Activated CD4-positive, alpha-beta T cell treated with anti-CD3 and anti-CD28 coated beads, Interleukin-2, Interleukin-6, amounts not matched to agents 100 ng/mL and 50 ng/mL, durations not matched to agents 16 hours and 8 hours (primary cell): ENCODE results near the gene PRKCSH.
A peak's percentile ranks its signal among the peaks of the same experiment; 100 is the strongest.
"Not testable (repeated sequence)": the region's sequence is repeated elsewhere in the genome, so short reads cannot be mapped to it uniquely, and the experiment has no call there.

ENCODE experiments used
- DNase-seq: peaks from one replicate; pipeline ENCODE4 v3.0.0-alpha.2; 2020

PRKCSH gene

DNA sequence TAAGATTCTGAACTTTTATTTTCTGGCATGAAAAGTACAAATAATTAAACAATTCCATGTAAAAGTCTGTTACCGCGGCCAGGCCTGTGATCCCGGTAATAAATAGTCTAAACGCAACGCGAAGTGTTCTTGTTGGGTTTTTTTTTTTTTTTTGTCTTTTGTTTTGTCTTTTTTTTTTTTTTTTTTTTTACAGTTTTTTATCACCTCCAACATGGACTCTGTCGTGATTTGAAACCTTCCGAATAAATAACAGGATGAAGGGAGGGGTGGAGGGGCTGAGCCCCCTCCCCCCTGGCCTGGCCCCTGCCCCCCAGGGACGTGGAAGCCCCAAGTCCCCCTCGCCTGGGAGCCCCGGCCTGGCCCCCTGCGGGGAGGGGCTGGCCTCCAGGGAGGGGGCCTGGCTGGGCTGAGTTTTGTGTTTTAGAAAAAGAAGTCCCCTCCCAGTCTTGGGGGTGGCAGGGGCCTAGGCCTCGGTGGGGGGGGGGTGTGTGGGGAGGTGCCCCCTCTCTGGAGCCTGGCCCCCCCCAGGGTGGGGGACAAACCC lies 16.0 kb downstream of the PRKCSH start:
- DNase-seq: no peak

DNA sequence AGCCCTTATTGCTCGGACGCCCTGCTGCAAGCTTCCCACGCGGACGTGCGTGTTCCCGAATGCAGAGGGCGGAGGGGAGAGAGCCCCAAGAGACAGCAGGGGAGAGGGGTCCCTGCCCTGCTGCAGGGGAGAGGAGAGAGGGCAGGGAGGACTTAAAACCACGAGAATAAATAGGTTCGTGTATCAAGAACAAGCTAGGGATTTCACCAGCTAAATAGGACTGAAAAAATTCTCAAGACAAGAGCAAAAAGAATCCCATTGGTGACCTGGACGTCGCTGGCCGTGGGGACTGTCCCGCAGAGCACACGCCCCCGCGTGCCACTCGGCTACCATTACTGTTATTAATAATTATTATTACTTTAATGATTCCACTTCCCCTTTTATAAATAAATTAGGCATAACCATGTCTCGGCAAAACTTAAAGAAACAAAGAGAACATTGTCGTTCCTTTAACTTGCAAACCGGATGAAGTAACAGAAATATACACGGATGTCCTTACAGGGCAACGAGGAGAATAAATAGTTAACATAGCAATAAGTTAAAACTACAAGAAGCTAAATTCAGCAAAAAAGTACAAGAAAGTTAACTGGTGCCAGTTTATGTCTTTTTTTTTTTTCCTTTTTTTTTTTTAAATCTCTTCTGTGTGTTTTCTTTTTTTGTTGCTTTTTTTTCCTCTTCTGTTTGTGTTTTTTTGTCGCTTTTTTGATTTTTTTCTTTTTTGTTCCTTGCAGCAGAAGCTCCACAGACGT lies 16.6 kb downstream of the PRKCSH start:
- no peak for DNase-seq

DNA sequence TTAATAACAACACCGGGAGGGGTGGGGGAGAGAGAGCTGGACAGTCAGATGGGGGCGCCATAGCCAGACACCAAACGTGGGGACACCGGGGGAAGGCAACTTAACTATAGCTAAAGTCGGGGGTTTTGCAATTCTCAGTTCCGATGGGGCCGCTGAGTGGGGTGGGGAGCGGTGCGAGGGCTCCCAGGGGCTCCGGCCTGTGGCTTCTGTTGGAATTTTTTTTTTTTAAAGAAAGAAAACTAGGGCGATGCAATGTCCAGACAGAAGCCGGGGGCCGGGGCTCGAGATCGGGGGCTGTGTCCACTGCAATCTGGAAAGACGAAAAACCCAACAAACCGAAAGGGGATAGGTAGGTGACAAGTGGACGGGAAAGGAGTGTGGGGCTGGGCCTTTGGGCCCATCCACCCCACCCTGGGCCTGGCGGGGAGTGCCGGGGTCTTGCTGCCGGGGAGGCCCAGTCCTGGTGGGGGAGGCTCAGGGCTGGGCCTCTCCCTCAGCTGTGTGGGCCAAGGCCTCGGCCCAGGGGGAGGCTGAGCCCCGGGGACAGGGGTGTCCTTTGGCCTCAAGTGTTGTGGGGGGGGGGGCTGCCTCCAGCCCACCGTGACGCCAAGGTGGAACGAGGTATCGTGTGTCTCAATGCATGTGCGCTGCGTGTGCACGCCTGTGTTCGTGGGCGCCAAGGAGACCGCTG lies 17.3 kb downstream of the PRKCSH start:
- no peak for DNase-seq

DNA sequence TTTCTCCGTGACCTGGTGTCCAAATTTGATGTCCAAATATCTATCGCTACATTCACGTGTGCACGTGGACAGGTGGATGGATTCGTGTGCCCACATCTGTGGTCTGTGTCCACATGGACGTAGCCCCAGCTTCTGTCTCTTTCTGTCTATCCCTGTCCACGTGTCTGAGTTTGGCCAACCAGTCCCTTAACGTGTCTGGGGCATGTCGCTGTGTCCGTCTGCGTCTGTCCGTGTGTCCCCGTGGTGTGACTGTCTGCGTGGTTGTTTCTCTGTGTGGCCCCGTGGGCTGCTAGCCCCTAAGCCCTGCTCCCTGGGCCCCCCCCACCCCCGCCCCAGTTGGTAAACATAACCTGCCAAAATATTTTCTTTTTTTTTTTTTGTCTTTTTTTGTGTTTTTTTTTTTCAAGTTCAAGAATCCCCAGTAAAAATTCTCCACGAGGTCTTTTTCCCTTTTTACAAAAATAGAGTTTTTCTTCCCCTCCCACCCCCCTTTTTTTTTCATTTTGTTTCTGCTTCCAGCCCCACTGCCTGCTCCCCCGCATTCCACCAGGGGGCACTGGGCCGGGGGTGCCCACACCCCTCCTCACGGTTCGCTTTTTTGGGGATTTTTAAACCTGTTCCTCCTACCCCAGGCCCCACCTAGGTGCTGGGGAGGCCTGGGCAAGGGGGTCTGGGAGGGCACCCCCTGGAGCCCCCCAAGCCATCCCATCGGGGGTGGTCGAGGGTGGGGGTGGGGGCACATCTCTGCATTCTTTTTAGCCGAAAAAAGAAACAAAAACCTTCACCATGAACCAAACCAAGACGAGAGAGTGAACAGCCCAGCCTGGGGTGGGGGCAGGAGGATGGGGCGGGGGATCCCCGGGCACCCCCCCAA lies 18.3 kb downstream of the PRKCSH start:
- DNase-seq: peak; percentile 25

DNA sequence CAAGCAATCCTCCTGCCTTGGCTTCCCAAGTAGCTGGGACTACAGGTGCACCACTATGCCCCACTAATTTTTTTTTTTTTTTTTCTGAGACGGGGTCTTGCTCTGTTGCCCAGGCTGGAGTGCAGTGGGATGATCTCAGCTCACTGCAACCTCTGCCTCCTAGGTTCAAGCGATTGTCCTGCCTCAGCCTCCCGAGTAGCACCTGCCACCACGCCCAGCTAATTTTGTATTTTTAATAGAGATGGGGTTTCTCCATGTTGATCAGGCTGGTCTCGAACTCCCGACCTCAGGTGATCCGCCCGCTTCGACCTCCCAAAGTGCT lies 19.8 kb downstream of the PRKCSH start:
- not testable (repeated sequence) for DNase-seq

DNA sequence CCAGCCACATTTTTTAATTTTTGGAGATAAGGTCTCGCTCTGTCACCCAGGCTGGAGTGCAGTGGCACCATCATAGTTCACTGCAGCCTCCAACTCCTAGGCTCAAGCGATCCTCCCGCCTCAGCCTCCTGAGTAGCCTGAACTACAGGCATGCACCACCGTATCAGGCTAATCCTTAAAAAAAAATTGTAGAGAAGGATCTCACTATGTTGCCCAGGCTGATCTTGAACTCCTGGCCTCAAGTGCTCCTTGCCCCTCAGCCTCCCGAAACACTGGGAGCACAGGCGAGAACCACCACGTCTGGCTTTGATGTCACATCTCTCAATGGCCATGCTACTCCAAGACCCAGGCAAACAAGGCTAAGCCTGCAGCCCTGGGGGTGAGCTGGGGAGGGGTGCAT lies 21.2 kb downstream of the PRKCSH start:
- no peak for DNase-seq

DNA sequence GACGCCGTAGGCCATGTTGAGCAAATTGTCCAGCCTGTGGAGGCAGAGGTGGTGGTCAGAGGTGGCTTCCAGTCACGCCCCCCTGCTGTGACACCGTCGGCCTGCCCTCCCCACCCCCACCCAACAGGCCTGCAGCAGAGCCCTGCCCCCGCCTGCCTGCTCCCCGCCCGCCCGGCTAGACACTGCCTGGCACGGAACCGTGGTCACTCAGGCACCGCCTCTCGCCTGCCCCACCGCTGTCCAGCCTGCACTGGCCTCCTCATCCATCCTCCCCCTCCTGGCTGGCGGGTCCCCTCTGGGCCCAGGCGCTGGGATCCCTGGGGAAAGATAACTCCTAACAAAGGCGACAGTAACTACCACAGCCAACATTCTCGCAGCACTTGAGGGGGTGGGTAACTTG lies 21.7 kb downstream of the PRKCSH start:
- no peak for DNase-seq

DNA sequence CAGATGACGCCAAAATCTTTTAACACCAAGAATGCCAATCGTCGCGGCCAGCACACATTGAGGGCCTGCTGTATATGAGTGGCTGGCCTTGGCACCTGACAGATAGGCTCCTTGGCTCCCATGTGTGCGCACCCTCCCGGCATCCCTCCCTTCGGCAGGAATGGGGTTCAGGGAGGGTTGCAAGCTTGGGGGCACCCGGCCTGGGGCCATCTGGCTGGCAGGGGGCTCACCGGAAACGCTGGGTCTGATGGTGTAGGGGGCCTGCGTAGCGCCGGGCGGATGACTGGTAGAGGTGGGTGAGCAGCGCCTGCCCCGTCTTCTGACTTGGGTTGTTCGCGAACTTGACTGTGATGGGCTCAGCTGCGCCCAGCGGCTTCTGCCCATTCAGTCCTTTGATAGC lies 22.4 kb downstream of the PRKCSH start:
- no peak for DNase-seq

DNA sequence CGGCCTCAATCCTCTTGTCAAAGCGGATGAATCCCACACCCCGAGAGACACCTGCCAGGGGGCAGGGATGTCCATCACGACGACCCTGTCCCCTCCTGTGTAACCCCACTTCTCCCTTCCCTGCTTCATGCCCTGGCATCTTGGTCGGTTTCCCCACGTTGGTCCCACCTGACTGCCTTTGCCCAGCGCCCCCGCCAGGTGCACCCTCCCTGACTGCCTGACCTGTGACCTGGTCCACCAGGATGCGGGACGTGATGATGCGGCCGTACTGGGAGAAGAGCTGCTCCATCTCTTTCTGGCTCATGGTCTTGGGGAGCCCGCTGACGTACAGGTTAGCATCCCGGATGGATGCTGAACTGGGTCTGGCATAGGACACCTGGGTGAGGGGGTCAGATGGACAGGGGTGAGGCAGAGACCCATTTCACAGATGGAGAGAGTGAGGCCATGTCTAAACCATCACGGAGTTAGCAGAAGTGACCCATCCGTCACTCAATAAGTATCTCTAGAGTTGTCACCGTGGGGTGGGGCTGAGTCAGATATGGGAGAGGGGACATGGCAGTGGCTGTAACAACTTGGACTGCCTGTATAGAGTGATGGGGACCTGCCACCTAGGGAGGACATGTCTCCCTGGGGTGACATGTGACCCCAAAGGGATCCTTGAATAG lies 22.9 kb downstream of the PRKCSH start:
- no peak for DNase-seq

DNA sequence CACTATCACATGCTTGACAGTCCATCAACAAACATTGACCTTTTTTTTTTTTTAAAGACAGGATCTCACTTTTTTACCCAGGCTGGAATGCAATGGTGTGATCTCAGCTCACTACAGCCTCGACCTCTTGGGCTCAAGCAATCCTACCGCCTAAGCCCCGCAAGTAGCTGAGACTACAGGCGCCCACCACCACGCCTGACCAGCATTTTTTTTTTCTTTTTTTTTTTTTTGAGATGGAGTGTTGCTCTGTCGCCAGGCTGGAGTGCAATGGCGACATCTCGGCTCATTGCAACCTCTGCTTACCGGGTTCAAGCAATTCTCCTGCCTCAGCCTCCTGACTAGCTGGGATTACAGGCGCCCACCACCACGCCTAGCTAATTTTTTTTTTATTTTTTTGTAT lies 23.5 kb downstream of the PRKCSH start:
- DNase-seq: not testable (repeated sequence)

DNA sequence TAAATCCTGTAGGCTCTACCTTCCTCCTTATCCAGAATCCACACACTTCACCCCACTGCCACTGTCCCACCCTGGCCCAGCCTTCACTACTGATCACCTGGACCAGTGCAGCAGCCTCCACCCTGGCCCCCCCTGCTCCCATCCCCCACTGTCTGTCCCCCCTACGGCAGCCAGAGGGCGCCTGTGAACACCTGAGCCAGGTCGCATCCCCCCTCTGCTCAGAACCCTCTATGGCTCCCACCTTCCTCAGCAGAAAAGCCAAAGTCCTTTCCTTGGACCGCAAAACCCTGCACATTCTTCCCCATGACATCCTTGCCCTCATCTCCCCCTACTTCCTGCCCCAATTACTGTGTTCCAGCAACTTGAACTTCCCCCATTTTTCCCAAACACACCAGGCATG lies 24.8 kb downstream of the PRKCSH start:
- DNase-seq: no peak

DNA sequence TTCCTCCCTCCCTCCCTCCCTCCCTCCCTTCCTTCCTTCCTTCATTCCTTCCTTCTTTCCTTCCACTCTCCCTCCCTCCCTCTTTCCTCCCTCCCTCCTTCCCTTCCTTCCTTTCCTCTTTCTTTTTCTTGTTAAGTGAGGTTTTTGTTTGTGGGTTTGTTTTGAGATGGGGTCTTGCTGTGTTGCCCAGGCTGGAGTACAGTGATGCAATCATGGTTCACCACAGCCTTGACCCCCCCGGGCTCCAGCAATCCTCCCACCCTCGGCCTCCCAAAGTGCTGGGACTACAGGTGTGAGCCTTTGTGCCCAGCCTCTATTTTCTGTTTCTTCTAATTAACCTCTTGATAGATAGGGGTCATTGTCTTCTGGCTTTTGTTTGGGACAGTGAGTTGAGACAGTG lies 26.0 kb downstream of the PRKCSH start:
- no peak for DNase-seq

DNA sequence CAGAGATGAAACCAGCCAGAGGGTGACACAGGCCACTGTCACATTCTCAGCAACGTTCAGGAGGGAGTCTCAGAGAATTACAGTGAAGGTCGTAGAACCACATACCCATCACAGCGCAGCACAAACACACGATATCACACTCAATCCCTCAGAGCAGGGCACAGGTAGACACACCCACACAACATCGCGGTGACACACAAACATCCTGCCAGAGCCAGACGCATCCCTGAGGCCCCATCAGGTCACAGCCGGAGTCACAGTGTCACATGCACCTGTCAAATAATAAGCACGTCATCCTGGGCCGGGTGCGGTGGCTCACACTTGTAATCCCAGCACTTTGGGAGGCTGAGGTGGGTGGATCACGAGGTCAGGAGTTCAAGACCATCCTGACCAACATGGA lies 28.0 kb downstream of the PRKCSH start:
- DNase-seq: no peak

DNA sequence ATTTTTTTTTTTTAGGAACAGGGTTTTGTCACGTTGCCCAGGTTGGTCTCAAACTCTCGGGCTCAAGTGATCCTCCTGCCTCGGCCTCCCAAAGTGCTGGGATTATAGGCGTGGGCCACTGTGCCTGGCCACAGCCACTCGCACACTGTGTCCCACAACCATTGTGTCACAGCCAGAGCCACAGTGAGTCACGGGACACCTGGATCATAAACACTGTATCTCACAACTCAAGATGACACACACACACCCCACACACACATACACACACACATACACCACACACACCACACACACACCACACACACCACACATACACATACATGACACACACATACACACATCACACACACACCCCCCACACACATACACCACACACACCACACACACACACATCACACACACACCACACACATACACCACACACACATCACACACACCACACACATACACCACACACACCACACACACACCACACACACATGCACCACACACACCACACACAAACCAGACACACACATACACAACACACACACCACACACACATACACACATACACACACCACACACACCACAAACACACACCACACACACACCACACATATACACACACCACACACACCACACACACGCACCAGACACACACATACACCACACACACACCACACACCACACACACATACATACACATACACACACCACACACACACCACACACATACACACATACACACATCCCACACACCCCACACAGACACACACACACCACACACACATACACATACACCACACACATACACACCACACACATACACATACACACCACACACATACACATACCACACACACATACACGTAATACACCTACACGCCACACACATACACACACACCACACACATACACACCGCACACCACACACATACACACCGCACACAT lies 29.2 kb downstream of the PRKCSH start:
- DNase-seq: no peak

DNA sequence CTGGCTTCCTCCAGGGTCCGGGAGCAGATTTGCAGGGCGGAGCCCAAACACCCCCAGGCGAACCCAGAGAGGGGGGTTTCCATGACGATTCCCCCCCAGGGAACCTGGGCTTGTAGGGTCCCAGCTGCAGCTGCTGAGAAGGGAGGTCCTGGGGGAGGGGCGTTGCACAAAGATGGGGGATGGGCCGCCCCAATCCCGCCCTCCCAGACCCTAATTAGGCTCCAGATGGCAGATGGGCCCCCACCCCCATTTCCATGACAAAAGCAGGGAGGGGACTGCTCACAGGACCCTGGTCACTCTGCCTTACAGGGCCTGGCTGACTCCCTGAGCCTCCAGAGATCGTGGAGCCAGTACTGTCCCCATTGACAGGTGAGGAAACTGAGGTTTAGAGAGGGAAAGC lies 30.2 kb downstream of the PRKCSH start:
- no peak for DNase-seq

DNA sequence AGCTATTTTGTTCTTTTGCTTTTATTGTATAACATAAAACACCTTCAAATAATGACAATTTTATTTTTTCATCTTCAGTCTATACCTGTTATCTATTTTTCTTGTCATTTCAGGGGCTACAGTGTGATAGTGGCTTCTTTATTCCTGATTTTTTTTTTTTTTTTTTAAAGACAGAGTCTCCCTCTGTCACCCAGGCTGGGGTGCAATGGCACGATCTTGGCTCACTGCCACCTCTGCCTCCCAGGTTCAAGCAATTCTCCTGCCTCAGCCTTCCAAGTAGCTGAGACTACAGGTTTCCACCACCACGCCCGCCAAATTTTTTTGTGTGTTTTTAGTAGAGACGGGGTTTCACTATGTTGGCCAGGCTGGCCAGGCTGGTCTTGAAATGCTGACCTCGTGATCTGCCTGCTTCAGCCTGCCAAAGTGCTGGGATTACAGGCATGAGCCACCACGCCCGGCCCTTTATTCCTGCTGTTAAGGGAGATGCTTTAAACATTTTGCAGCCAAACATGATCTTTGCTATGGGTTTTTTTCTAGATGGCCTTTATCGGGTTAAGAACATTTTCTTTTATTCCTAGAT lies 32.9 kb downstream of the PRKCSH start:
- DNase-seq: not testable (repeated sequence)

DNA sequence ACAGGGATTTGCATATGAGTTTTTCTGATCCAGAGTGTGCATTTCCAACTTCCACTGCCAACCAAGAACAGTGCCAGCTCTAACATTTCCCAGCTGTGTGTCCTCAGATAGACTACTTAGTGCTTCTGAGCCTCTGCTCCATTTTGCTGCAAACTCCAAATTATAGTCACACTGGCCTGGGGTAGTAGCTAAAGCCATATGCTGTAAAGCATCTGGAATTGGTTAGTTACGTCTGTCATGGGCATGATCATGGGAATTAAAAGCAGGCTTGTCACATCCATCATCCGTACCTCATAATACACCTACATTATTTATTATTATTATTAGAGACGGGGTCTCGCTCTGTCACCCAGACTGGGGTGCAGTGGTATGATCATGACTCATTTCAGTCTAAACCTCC lies 38.3 kb downstream of the PRKCSH start:
- no peak for DNase-seq

DNA sequence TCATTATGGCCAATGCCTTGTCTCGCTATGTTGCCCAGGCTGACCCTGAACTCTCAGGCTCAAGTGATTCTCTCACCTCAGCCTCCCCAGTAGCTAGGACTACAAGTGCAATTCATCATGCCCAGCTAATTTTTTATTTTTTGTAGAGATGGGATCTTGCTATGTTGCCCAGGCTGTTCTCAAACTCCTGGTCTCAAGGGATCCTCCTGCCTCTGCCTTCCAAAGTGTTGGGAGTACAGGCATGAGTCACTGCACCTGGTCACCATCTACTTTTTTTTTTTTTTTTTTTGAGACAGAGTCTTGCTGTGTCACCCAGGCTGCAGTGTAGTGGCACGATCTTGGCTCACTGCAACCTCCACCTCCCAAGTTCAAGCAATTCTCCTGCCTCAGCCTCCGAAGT lies 39.9 kb downstream of the PRKCSH start:
- DNase-seq: not testable (repeated sequence)

DNA sequence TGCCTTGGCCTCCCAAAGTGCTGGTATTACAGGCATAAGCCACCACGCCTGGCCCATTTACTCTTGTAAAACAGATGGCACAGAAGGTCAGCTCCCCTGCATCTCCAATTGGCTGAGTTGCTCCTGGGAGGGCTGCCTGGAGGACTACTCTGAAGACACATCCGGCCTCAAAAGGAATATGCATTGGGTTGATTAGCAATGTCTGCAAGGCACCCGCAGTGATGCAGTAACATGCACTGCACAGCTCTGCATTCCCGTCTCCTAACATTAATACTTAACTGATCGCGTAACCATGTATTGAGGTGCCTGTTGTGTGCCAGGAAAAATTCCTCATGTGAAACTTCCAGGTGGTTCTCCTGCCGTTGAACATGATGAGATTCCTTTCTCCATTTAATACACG lies 40.4 kb downstream of the PRKCSH start:
- DNase-seq: no peak

DNA sequence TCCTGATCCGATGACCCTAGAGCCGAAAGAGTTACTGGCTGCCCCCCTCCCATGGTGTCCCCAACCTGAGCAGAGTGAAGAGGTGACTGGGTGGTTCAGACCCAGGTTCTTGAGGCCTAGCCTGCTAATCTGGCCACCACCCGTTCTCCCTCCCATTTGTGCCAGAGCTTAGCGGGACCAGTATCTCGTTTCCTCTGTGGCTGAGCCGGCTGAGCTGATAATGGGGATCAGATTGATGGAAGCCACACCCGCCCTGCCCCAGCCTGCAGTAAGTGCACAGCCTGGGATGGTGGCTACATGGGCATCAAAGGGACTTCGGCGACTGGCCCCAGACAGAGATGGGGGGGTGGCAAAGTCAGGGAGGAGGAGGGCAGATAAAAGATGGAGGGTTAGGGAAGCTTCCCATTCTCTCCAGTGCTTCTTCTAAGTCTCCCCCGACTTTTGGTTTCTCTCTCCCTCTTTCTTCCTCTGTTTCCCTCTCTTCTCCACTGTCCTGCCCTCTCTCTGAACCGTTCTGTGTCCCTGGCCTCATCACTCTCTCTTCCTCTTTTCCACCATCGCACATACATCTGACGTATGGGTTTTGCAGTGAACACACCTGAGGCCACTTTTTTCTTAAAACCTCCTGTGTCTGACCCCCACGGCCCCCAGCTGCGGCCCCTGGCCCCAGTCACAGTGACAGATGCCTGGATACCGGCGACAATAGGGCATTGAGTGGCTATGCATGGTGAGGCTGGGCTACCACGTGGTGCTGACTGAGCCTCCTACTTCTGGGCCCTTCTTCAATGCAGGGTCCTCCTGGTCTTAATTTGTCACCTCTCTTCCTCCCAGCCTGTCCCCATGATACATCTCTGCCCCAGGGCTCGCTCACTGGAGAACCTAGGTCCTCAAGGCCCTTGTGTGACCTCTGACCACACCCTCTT lies 43.0 kb downstream of the PRKCSH start:
- no peak for DNase-seq
